Measurements from ENCODE around the gene AKR1A1. TPM values are rescaled to one million over a fixed set of nuclear protein-coding genes. Genes with fewer than 3 reads are reported as not detected.

Gene AKR1A1
- total RNA-seq, 3 donors from 2014 or later = 118 to 206 (median 190) TPM

DNA sequence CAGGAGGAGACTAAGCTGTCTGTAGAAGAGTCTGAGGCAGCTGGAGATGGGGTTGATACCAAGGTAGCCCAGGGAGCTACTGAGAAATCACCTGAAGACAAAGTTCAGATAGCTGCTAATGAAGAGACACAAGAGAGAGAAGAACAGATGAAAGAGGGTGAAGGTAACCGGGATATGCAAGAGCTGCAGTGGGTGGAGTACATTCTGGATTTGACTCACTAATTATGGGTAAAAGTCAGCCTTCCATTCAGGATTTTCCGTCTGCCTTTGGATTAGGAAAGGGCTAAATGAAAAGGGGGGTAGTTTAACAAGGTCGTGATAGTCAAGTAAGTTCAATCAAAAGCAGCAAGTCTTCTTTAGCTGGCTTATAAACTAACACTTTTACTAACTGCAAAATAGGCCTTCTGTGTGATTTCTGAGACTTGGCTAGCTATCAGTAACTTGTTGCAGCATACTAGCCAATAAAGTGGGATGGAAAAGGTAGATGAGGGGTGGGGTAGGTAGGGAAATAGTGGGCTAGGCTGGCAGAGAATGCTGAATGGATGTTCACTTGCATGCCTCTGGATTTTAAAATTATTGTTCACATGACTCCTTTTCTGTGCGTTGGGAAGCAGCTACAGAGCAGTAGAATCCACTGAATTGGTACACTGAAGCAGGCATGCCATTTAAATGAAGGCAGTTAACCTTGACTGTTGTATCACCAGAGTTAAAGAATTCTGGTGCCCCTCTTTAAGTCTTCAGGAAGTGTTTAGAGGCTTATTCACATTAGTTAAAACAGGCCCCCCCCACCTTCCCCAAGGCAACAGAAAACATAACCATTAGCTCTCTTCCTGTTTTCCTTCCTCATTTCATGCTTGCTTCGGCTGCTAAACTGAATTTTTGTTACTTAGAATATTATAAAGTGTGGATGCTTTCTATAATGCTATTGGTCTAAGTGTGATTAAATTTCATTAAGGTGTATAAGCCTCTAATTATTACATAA, 57.8 kb downstream of the AKR1A1 start:
- TF ChIP-seq, protein P1, sequence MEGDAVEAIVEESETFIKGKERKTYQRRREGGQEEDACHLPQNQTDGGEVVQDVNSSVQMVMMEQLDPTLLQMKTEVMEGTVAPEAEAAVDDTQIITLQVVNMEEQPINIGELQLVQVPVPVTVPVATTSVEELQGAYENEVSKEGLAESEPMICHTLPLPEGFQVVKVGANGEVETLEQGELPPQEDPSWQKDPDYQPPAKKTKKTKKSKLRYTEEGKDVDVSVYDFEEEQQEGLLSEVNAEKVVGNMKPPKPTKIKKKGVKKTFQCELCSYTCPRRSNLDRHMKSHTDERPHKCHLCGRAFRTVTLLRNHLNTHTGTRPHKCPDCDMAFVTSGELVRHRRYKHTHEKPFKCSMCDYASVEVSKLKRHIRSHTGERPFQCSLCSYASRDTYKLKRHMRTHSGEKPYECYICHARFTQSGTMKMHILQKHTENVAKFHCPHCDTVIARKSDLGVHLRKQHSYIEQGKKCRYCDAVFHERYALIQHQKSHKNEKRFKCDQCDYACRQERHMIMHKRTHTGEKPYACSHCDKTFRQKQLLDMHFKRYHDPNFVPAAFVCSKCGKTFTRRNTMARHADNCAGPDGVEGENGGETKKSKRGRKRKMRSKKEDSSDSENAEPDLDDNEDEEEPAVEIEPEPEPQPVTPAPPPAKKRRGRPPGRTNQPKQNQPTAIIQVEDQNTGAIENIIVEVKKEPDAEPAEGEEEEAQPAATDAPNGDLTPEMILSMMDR (IDR thresholded peaks at IDR 0.05) = no peak
- H3K9me3 ChIP-seq = no peaks in the 10 kb centered on the region
- DNase-seq = no peak
- no peaks in the 10 kb centered on the region for H3K4me1 ChIP-seq (ENCODE audit: low read depth)
- no peaks in the 10 kb centered on the region for H3K36me3 ChIP-seq (ENCODE audit: low read depth)
- intact Hi-C loops (cut with DNase I, micrococcal nuclease) = no loop called here
- peak; percentile 14 for ATAC-seq
- no peak overlapping the region for H3K4me3 ChIP-seq

GRCh38 chr1:45610589-45611226, 60.1 kb downstream of the AKR1A1 start:
- DNase-seq = no peak
- no peak for ATAC-seq
- Histone ChIP-seq H3K9me3 (no peaks in the 10 kb centered on the region), H3K4me1 (ENCODE audit: low read depth) (no peaks in the 10 kb centered on the region), H3K36me3 (ENCODE audit: low read depth) (peaks cover 8% of the 10 kb centered on the region), H3K4me3 (no peak overlapping the region)
- TF ChIP-seq, protein P1 (IDR thresholded peaks at IDR 0.05) = no peak
- intact Hi-C loops (cut with DNase I, micrococcal nuclease) = no loop called here

GRCh38 chr1:45612941-45613579, 62.4 kb downstream of the AKR1A1 start:
- DNase-seq (no peak), ATAC-seq (no peak)
- Histone ChIP-seq H3K4me3 (no peak overlapping the region), H3K9me3 (no peaks in the 10 kb centered on the region), H3K4me1 (ENCODE audit: low read depth) (no peaks in the 10 kb centered on the region), H3K36me3 (ENCODE audit: low read depth) (peaks cover 21% of the 10 kb centered on the region)
- TF ChIP-seq, protein P1 (IDR thresholded peaks at IDR 0.05) = no peak
- intact Hi-C loops (cut with DNase I, micrococcal nuclease) = no loop called here

DNA sequence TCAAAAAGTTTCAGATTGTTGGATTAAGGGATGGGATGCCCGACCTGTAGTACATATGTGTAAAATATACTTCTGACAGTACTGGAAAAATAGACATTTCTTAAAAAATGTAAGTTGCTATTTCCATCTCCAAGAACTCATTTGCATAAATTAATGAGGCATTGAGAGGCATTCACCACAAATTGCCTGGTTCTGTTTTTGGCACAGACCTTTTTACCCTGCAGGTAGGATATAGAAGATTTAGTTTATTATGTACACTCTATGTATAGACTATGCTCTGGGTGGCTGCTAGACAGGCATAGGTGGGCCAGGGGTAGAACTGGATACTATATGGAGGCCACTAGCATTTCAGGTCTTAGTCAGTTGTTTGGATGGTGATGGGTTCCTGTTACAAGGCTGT, 65.3 kb downstream of the AKR1A1 start:
- TF ChIP-seq, protein P1 (IDR thresholded peaks at IDR 0.05) = no peak
- Histone ChIP-seq H3K9me3 (no peaks in the 10 kb centered on the region), H3K4me1 (ENCODE audit: low read depth) (no peaks in the 10 kb centered on the region), H3K4me3 (no peak overlapping the region), H3K36me3 (ENCODE audit: low read depth) (peaks cover 21% of the 10 kb centered on the region)
- intact Hi-C loops (cut with DNase I, micrococcal nuclease) = no loop called here
- no peak for ATAC-seq
- no peak for DNase-seq

- DNase-seq (no peak), ATAC-seq (no peak)
- H3K4me1 ChIP-seq (ENCODE audit: low read depth) = no peaks in the 10 kb centered on the region
- intact Hi-C loops (cut with DNase I, micrococcal nuclease) = no loop called here
- H3K9me3 ChIP-seq = no peaks in the 10 kb centered on the region
- TF ChIP-seq, protein P1 (IDR thresholded peaks at IDR 0.05) = no peak
- no peak overlapping the region for H3K4me3 ChIP-seq
- H3K36me3 ChIP-seq (ENCODE audit: low read depth) = peaks cover 21% of the 10 kb centered on the region
Measured at GRCh38 chr1:45617618-45618017, 67.0 kb downstream of the AKR1A1 start.
